ENCODE results near the gene BRD4. TPM values are rescaled to one million over a fixed set of nuclear protein-coding genes. Genes with fewer than 3 reads are reported as not detected.

BRD4 gene
- total RNA-seq, 4 donors from 2014 or later = 5.6 to 156 (median 16.6) TPM

- no peak overlapping the region for H3K4me3 ChIP-seq
- no peak for DNase-seq
- peak overlapping the region; percentile 50 to 54 for H3K27ac ChIP-seq
- intact Hi-C loops (cut with DNase I; ENCODE audit: low total_unique reads) = loop anchor here (10.0 kb wide), 1 partner anchor 61 kb away; no protein-coding TSS in a partner anchor
- H3K27me3 ChIP-seq = no peaks in the 10 kb centered on the region
- no peaks in the 10 kb centered on the region for H3K36me3 ChIP-seq
- no peaks in the 10 kb centered on the region for H3K9me3 ChIP-seq
- H3K4me1 ChIP-seq = peaks cover 8 to 28% of the 10 kb centered on the region in 2 donors
- TF ChIP-seq CTCF (IDR thresholded peaks at IDR 0.05) (no peak), POLR2A (IDR thresholded peaks at IDR 0.05) (no peak)
Observed at GRCh38 chr19:15263361-15263985, 68.9 kb downstream of the BRD4 start.

- H3K9me3 ChIP-seq = no peaks in the 10 kb centered on the region
- TF ChIP-seq POLR2A (IDR thresholded peaks at IDR 0.05) (no peak), CTCF (IDR thresholded peaks at IDR 0.05) (no peak)
- H3K4me1 ChIP-seq = peaks cover 8 to 28% of the 10 kb centered on the region in 2 donors
- no peak overlapping the region for H3K27ac ChIP-seq
- H3K27me3 ChIP-seq = no peaks in the 10 kb centered on the region
- no peak overlapping the region for H3K4me3 ChIP-seq
- DNase-seq = no peak
- no peaks in the 10 kb centered on the region for H3K36me3 ChIP-seq
- intact Hi-C loops (cut with DNase I; ENCODE audit: low total_unique reads) = loop anchor here (10.0 kb wide), 1 partner anchor 63 kb away; no protein-coding TSS in a partner anchor
Observed at GRCh38 chr19:15262011-15262410, 70.3 kb downstream of the BRD4 start.

GRCh38 chr19:15260939-15261338 is 71.4 kb downstream of the BRD4 start:
- TF ChIP-seq CTCF (IDR thresholded peaks at IDR 0.05) (no peak), POLR2A (IDR thresholded peaks at IDR 0.05) (no peak)
- intact Hi-C loops (cut with DNase I; ENCODE audit: low total_unique reads) = loop anchor here (10.0 kb wide), 1 partner anchor 64 kb away; no protein-coding TSS in a partner anchor
- Histone ChIP-seq H3K27ac (no peak overlapping the region), H3K4me3 (no peak overlapping the region), H3K9me3 (no peaks in the 10 kb centered on the region), H3K36me3 (no peaks in the 10 kb centered on the region), H3K27me3 (no peaks in the 10 kb centered on the region), H3K4me1 (peaks cover 8 to 24% of the 10 kb centered on the region in 2 donors)
- DNase-seq = no peak

GRCh38 chr19:15259907-15260306 is 72.4 kb downstream of the BRD4 start:
- no peak for DNase-seq
- Histone ChIP-seq H3K36me3 (no peaks in the 10 kb centered on the region), H3K27ac (no peak overlapping the region), H3K27me3 (no peaks in the 10 kb centered on the region), H3K9me3 (no peaks in the 10 kb centered on the region), H3K4me3 (no peak overlapping the region), H3K4me1 (peaks cover 6 to 14% of the 10 kb centered on the region in 2 donors)
- intact Hi-C loops (cut with DNase I; ENCODE audit: low total_unique reads) = loop anchor here (10.0 kb wide), 2 partner anchors 65 kb away; no protein-coding TSS in a partner anchor
- no peak for TF ChIP-seq POLR2A (IDR thresholded peaks at IDR 0.05)
- no peak for TF ChIP-seq CTCF (IDR thresholded peaks at IDR 0.05)

- Histone ChIP-seq H3K27me3 (no peaks in the 10 kb centered on the region), H3K4me1 (peaks cover 2 to 7% of the 10 kb centered on the region in 2 donors), H3K27ac (no peak overlapping the region), H3K36me3 (no peaks in the 10 kb centered on the region), H3K4me3 (no peak overlapping the region), H3K9me3 (no peaks in the 10 kb centered on the region)
- DNase-seq = no peak
- intact Hi-C loops (cut with DNase I; ENCODE audit: low total_unique reads) = loop anchor here (10.0 kb wide), 1 partner anchor 63 kb away; no protein-coding TSS in a partner anchor
- TF ChIP-seq CTCF (IDR thresholded peaks at IDR 0.05) (no peak), POLR2A (IDR thresholded peaks at IDR 0.05) (no peak)
Observed at GRCh38 chr19:15257782-15258181, 74.6 kb downstream of the BRD4 start.
